ENCODE measurements around the gene SARNP. TPM values are rescaled to one million over a fixed set of nuclear protein-coding genes. Genes with fewer than 3 reads are reported as not detected.

SARNP gene
- total and polyA plus RNA-seq, 3 donors from 2014 or later, result 88.3 to 99.2 (median 96.3) TPM

GRCh38 chr12:55734595-55734994 lies 82.9 kb downstream of the SARNP start:
- Histone ChIP-seq H3K4me1 (peaks cover 25% of the 10 kb centered on the region), H3K36me3 (ENCODE audit: low read depth, missing control alignments) (no peaks in the 10 kb centered on the region)
- intact Hi-C loops (cut with DNase I; ENCODE audit: low total_unique reads), result loop anchor here (10.0 kb wide), 1 partner anchor 70 kb away; no protein-coding TSS in a partner anchor

GRCh38 chr12:55733858-55734257 lies 83.7 kb downstream of the SARNP start:
- H3K4me3 ChIP-seq, result no peak overlapping the region
- H3K27ac ChIP-seq, result no peak overlapping the region
- WGBS, 2 donors, result 79 to 89% methylated on average over 2 of the region's 2 CpGs
- intact Hi-C loops (cut with DNase I; ENCODE audit: low total_unique reads), result loop anchor here (10.0 kb wide), 1 partner anchor 71 kb away; no protein-coding TSS in a partner anchor
- peaks cover 25% of the 10 kb centered on the region for H3K4me1 ChIP-seq
- no peaks in the 10 kb centered on the region for H3K9me3 ChIP-seq
- no peak for DNase-seq
- TF ChIP-seq POLR2A (IDR thresholded peaks at IDR 0.05), result no peak
- no peak for TF ChIP-seq CTCF (IDR thresholded peaks at IDR 0.05)
- no peaks in the 10 kb centered on the region for H3K36me3 ChIP-seq (ENCODE audit: low read depth, missing control alignments)
- no peaks in the 10 kb centered on the region for H3K27me3 ChIP-seq

More at GRCh38 chr12:55734595-55734994, 82.9 kb downstream of the SARNP start:
- TF ChIP-seq POLR2A (IDR thresholded peaks at IDR 0.05) (no peak), CTCF (IDR thresholded peaks at IDR 0.05) (no peak)
- DNase-seq, result no peak
- H3K4me3 ChIP-seq, result no peak overlapping the region
- no peak overlapping the region for H3K27ac ChIP-seq
- H3K9me3 ChIP-seq, result no peaks in the 10 kb centered on the region
- no peaks in the 10 kb centered on the region for H3K27me3 ChIP-seq
- 91 to 95% methylated on average over 3 of the region's 3 CpGs for WGBS, 2 donors

- Histone ChIP-seq H3K27ac (no peak overlapping the region), H3K27me3 (no peaks in the 10 kb centered on the region), H3K4me3 (no peak overlapping the region), H3K9me3 (no peaks in the 10 kb centered on the region), H3K36me3 (ENCODE audit: low read depth, missing control alignments) (no peaks in the 10 kb centered on the region), H3K4me1 (peaks cover 23% of the 10 kb centered on the region)
- WGBS, 2 donors, result 87 to 91% methylated on average over 10 to 14 of the region's 14 CpGs
- no peak for DNase-seq
- TF ChIP-seq POLR2A (IDR thresholded peaks at IDR 0.05) (no peak), CTCF (IDR thresholded peaks at IDR 0.05) (no peak)
- intact Hi-C loops (cut with DNase I; ENCODE audit: low total_unique reads), result loop anchor here (10.0 kb wide), 1 partner anchor 72 kb away; no protein-coding TSS in a partner anchor
Measured at GRCh38 chr12:55733021-55733555, 84.4 kb downstream of the SARNP start.

GRCh38 chr12:55732288-55732687 lies 85.2 kb downstream of the SARNP start:
- no peaks in the 10 kb centered on the region for H3K36me3 ChIP-seq (ENCODE audit: low read depth, missing control alignments)
- peaks cover 21% of the 10 kb centered on the region for H3K4me1 ChIP-seq
- no peak for DNase-seq
- 88 to 91% methylated on average over 3 to 4 of the region's 4 CpGs for WGBS, 2 donors
- TF ChIP-seq POLR2A (IDR thresholded peaks at IDR 0.05), result no peak
- TF ChIP-seq CTCF (IDR thresholded peaks at IDR 0.05), result no peak
- no peaks in the 10 kb centered on the region for H3K27me3 ChIP-seq
- H3K9me3 ChIP-seq, result no peaks in the 10 kb centered on the region
- H3K4me3 ChIP-seq, result no peak overlapping the region
- intact Hi-C loops (cut with DNase I; ENCODE audit: low total_unique reads), result loop anchor here (10.0 kb wide), 1 partner anchor 73 kb away; no protein-coding TSS in a partner anchor
- no peak overlapping the region for H3K27ac ChIP-seq
